NCI-H69 (cell line): ENCODE data around the gene HABP4.

ENCODE experiments used
- DNase-seq: peaks from one replicate; lab custom pipeline; 2025; lab: John Stamatoyannopoulos, UW

Gene HABP4

DNA sequence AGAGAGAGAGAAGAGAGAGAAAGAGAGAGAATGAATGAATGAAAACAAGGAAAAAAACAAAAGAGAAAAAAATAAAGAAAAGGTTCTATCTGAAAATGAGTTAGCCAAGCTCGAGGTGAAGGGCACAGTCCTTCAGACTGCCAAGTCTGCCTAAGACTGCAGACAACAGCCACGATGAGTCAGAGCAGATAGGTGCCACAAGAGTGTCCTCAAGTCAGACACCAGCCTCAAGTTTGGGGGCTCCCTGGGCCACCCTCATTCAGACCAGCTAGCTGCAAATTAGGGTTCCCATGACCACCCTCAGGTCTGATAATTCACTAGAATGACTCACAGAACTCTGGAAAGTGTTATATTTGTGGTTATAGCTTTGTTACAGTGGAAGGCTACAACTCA lies 13.9 kb upstream of the HABP4 start:
- DNase-seq, result no peak

- no peak for DNase-seq
These were observed 13.4 kb upstream of the HABP4 start for GRCh38 chr9:96436456-96437126.

DNA sequence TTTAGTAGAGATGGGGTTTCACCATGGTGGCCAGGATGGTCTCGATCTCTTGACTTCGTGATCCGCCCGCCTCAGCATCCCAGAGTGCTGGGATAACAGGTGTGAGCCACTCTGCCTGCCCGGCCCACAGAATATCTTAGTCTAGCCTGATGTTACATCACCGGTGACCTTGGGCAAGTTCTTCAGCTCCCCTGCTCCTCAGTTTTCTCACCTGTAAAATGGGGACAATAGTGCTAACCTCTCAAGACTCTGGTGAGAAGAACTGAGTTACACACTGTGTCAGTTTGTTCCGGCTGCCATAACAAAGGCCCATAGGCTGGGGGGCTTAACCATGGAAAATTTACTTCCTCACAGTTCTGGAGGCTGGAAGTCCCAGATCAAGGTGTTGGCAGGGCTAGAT lies 12.5 kb upstream of the HABP4 start:
- DNase-seq, result no peak

DNA sequence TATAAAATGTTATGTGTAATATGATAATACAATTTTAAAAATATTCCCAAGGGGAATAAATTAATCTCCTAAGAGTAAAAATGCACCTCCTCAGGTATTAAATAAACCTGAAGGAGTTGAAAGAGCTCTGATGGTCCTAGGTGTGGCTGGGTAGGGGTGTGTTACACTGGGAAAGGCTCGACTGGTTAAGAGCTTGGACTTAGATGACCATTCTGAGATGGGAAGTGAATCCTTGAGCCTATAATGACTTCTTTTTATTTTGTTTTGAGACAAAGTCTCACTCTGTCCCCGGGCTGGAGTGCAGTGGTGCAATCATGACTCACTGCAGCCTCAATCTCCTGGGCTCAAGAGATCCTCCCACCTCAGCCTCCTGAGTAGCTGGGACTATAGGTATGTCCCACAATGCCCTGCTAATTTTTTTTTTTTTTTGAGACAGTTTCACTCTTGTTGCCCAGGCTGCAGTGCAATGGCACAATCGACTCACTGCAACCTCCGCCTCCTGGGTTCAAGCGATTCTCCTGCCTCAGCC lies 9.2 kb upstream of the HABP4 start:
- no peak for DNase-seq

- peak; percentile 78 for DNase-seq
These were observed 8.0 kb upstream of the HABP4 start for GRCh38 chr9:96441798-96442445.

DNA sequence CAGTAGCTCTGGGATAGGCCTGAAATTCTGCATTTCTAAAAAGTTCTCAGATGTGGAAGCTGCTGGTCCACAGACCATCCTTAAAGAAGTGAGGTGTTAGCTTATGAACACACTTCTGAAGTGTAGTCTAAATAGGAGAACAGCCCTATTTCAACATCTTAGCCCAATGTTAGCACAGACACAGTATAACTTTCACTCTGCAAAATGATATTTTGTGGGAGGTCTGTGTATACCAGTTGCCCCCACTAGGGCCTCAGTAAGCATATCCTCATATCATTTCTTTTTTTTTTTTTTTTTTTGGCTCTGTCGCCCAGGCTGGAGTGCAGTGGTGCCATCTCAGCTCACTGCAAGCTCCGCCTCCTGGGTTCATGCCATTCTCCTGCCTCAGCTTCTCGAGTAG lies 7.5 kb upstream of the HABP4 start:
- no peak for DNase-seq

GRCh38 chr9:96447406-96447805 lies 2.6 kb upstream of the HABP4 start:
- DNase-seq, result no peak

- DNase-seq, result peak; percentile 24
These were observed 1.3 kb upstream of the HABP4 start for GRCh38 chr9:96448546-96449170.

GRCh38 chr9:96449523-96449844 lies 485 bp upstream of the HABP4 start:
- DNase-seq, result no peak

DNA sequence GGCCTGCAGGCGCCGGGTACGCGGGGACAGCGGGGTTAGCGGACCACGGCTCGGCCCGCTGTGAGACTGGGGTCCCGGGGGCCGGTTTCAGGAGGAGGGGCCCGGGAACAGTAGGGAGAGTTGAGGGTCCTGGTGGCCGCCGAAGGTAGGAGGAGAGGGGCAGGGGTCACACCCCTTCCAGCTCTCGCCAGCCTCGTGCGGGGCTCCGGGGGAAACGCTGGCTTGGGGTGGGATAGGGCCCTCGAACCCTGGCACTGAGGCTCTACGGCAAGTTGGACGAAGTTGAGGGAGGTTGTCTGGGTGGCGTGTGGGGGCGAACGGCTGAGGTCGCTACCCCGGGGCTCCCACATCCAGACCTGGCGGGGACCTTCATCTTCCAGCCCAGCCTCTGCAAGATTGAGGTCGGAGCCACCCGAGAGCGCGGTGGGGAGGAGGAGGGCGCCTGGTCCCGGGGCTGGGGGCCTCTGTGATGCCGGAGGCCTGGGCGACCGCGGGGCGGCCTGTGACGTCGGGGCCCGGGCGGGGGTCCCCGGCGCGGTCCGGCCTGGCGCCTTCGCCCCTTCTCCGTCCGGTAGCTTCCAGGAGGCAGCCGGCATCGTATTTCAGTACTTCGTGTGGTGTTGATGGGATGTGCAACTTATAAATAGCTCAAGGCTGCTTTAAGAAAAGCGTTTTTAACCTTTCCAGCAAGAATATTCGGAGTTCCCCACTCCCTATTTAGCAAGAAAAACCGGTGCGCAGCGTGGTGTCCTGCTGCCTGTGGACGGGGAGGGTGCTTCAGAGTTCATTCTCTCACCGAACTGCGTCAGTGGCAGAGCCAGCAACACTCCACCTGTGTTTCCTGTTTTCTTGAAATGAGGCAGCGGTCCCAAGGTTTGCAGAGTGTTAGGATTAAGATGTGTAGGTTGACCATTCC lies 902 bp downstream of the HABP4 start:
- DNase-seq, result peak; percentile 74

- DNase-seq, result peak; percentile 24
These were observed 3.7 kb downstream of the HABP4 start for GRCh38 chr9:96453625-96454024.

GRCh38 chr9:96457266-96457665 lies 7.3 kb downstream of the HABP4 start:
- no peak for DNase-seq

- DNase-seq, result no peak
These were observed 8.3 kb downstream of the HABP4 start for GRCh38 chr9:96458226-96458625.

- no peak for DNase-seq
These were observed 9.5 kb downstream of the HABP4 start for GRCh38 chr9:96459268-96460007.

GRCh38 chr9:96460470-96460869 lies 10.5 kb downstream of the HABP4 start:
- no peak for DNase-seq

DNA sequence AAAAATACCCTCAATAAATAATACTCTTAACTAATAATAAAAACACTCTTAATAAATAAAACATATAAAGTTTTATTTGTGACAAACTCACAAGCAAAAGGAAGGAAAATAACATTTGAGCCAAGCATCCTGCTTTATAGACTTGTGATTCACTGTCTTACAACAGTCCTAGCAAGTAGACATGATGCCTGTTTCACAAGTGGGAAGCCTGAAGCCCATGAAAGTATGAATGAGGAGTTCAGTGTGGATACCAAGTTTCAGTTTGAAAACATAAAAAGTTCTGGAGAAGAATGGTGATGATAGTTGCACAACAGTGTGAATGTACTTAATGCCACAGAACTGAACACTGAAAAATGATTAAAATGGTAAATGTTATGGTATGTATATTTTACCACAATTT lies 10.9 kb downstream of the HABP4 start:
- no peak for DNase-seq

GRCh38 chr9:96461336-96461735 lies 11.4 kb downstream of the HABP4 start:
- no peak for DNase-seq

DNA sequence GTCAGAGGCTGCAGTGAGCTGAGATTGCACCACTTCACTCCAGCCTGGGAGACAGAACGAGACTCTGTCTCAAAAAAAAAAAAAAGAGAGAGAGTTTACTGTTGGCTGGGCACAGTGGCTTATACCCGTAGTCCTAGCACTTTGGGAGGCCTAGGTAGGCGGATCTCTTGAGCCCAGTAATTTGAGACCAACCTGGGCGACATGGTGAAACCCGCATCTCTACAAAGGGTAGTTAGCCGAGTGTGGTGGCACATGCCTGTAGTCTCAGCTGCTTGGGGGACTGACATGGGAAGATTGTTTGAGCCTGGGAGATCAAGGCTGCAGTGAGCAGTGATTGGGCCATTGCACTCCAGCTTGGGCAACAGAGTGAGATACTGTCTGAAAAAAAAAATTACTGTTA lies 12.6 kb downstream of the HABP4 start:
- no peak for DNase-seq

- no peak for DNase-seq
These were observed 14.5 kb downstream of the HABP4 start for GRCh38 chr9:96464426-96464825.

- no peak for DNase-seq
These were observed 17.8 kb downstream of the HABP4 start for GRCh38 chr9:96467784-96468183.

- DNase-seq, result no peak
These were observed 26.0 kb downstream of the HABP4 start for GRCh38 chr9:96476013-96476412.

GRCh38 chr9:96476591-96476990 lies 26.6 kb downstream of the HABP4 start:
- DNase-seq, result no peak
